Measurements from ENCODE around the gene STAT6.

STAT6 gene

GRCh38 chr12:57111031-57111734 is at the start of gene STAT6:
Gene STAT6, minus strand, starts transcription at chr12:57111362. Its CDS starts 3,084 bp downstream, at chr12:57108278.
- Histone ChIP-seq H3K4me3 (replicated peaks; ENCODE audit: low read depth, low read length) (peak within 1 kb of the TSS; percentile 74), H3K27me3 (replicated peaks; ENCODE audit: control insufficient read depth, insufficient read depth, low read length) (no peaks in the 10 kb centered on the region), H3K36me3 (ENCODE audit: control insufficient read depth, insufficient read depth, low read length) (peaks cover 23% of the 10 kb centered on the region)
- TF ChIP-seq, protein P1, sequence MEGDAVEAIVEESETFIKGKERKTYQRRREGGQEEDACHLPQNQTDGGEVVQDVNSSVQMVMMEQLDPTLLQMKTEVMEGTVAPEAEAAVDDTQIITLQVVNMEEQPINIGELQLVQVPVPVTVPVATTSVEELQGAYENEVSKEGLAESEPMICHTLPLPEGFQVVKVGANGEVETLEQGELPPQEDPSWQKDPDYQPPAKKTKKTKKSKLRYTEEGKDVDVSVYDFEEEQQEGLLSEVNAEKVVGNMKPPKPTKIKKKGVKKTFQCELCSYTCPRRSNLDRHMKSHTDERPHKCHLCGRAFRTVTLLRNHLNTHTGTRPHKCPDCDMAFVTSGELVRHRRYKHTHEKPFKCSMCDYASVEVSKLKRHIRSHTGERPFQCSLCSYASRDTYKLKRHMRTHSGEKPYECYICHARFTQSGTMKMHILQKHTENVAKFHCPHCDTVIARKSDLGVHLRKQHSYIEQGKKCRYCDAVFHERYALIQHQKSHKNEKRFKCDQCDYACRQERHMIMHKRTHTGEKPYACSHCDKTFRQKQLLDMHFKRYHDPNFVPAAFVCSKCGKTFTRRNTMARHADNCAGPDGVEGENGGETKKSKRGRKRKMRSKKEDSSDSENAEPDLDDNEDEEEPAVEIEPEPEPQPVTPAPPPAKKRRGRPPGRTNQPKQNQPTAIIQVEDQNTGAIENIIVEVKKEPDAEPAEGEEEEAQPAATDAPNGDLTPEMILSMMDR (IDR thresholded peaks at IDR 0.05; ENCODE audit: insufficient read depth, low read length, poor library complexity, severe bottlenecking) = no peak
- peak; percentile 80 for DNase-seq (ENCODE audit: extremely low read depth, insufficient read length)

GRCh38 chr12:57160741-57161140 is 49.6 kb upstream of the STAT6 start:
- Histone ChIP-seq H3K4me3 (replicated peaks; ENCODE audit: low read depth, low read length) (no peak overlapping the region), H3K36me3 (ENCODE audit: control insufficient read depth, insufficient read depth, low read length) (no peaks in the 10 kb centered on the region), H3K27me3 (replicated peaks; ENCODE audit: control insufficient read depth, insufficient read depth, low read length) (no peaks in the 10 kb centered on the region)
- TF ChIP-seq, protein P1 (IDR thresholded peaks at IDR 0.05; ENCODE audit: insufficient read depth, low read length, poor library complexity, severe bottlenecking) = no peak
- DNase-seq (ENCODE audit: extremely low read depth, insufficient read length) = no peak

DNA sequence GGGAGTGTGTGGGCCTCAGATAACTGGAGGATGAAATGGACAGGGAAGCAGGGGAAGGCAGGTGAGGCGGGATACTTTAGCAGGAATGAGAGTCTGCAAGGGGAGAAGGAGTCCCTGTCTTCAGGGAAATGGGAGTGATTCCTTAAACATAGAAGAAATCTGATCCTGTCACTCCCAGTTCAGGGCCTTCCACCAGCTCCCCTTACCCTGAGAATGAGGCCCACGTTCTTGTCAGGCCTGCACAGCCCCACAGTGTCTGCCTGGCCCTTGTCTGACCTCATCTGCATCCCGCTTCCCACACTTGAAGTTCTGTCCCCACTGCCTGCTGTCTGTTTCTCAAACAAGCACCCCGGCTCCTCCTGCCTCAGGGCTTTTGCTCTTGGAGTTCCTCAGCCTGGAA is 48.9 kb upstream of the STAT6 start:
- Histone ChIP-seq H3K27me3 (replicated peaks; ENCODE audit: control insufficient read depth, insufficient read depth, low read length) (no peaks in the 10 kb centered on the region), H3K4me3 (replicated peaks; ENCODE audit: low read depth, low read length) (no peak overlapping the region), H3K36me3 (ENCODE audit: control insufficient read depth, insufficient read depth, low read length) (no peaks in the 10 kb centered on the region)
- DNase-seq (ENCODE audit: extremely low read depth, insufficient read length) = no peak
- TF ChIP-seq, protein P1 (IDR thresholded peaks at IDR 0.05; ENCODE audit: insufficient read depth, low read length, poor library complexity, severe bottlenecking) = no peak

DNA sequence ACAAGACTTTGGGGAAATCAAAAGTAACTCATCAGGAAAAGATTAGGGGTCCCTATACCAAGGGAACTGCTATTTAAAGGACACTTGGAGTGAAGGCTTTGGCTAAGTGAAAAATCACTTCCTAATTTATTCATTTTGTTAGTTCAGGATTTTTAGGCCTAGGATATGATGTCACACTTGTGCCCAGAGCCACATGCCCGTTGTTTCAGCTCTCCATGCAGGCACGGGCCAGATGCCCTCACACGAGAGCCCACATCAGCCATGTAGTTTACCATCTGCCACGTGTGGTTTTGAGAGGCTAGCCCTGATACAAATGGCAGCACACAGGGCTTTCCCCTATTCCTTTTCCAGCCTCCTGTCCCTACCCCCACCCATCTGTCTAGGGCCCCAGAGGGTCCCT is 48.1 kb upstream of the STAT6 start:
- no peak for DNase-seq (ENCODE audit: extremely low read depth, insufficient read length)
- Histone ChIP-seq H3K4me3 (replicated peaks; ENCODE audit: low read depth, low read length) (no peak overlapping the region), H3K27me3 (replicated peaks; ENCODE audit: control insufficient read depth, insufficient read depth, low read length) (no peaks in the 10 kb centered on the region), H3K36me3 (ENCODE audit: control insufficient read depth, insufficient read depth, low read length) (no peaks in the 10 kb centered on the region)
- TF ChIP-seq, protein P1 (IDR thresholded peaks at IDR 0.05; ENCODE audit: insufficient read depth, low read length, poor library complexity, severe bottlenecking) = no peak

GRCh38 chr12:57158665-57159064 is 47.5 kb upstream of the STAT6 start:
- no peaks in the 10 kb centered on the region for H3K36me3 ChIP-seq (ENCODE audit: control insufficient read depth, insufficient read depth, low read length)
- no peak for DNase-seq (ENCODE audit: extremely low read depth, insufficient read length)
- TF ChIP-seq, protein P1 (IDR thresholded peaks at IDR 0.05; ENCODE audit: insufficient read depth, low read length, poor library complexity, severe bottlenecking) = no peak
- H3K4me3 ChIP-seq (replicated peaks; ENCODE audit: low read depth, low read length) = no peak overlapping the region
- H3K27me3 ChIP-seq (replicated peaks; ENCODE audit: control insufficient read depth, insufficient read depth, low read length) = no peaks in the 10 kb centered on the region

All from GM06990 (cell line).